HG02678 (cell line): ENCODE data around the gene PNLIP.

Source experiments
- ATAC-seq: cut with Tn5 transposase; IDR thresholded peaks from one replicate; pipeline ENCODE4 v1.9.1; 2021; ENCODE audit warnings: mild to moderate bottlenecking, moderate library complexity; ENCODE audit not compliant: unreplicated experiment

The PNLIP gene

DNA sequence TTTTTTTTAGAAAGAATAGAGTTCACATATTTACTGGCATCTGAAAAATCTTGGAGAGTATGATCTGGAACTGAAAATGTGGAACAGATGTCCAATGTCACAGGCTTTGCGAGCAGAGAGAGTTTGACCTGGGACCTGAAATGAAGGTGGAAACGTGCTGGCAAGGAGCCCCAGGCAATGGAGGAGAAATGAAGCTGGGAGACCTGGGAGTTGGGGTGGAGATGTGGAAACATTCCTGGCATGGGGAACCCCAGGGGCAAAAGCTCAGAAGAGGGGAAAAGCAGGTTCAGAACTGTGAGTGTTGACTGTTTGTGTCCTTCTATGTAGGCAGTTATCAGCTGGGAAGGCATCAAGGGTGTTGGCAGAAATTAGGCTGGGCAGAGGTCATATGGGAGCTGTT lies 67.7 kb downstream of the PNLIP start:
- no peak for ATAC-seq

- ATAC-seq, result no peak
Observed at GRCh38 chr10:116614796-116615195, 69.1 kb downstream of the PNLIP start.

DNA sequence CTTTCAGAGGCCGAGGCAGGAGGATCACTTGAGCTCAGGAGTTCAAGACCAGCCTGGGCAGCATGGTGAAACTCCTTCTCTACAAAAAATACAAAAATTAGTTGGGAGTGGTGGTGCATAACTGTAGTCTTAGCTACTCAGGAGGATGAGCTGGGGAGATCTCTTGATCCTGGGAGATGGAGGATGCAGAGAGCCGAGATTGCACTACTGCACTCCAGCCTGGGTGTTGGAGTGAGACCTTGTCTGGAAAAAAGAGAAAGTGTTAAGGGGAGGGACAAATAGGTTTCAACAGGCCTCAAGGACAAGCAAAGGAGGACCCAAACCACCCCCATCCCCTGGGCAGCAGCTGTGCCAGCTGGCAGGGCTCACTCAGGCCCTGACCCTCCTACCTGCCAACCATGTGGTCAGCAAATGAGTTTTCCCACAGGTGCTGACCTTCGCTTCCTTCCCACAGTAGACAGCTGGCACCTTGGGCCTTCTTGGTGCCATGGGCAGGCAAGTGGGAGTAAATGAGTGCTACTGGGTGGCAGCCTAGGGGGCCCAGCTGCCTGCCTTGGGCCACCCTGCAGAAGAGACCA lies 69.6 kb downstream of the PNLIP start:
- no peak for ATAC-seq
